DOHH2 (cell line): Measurements from ENCODE around the gene PDK1.

ENCODE experiments used
- H3F3A ChIP-seq: fragments of 200-600 bp; sonication (generic), shearing (Covaris generic); 2 replicates; pipeline ENCODE4 v1.6.0; 2016; ENCODE audit warnings: antibody characterized with exemption, mild to moderate bottlenecking; ENCODE audit not compliant: control insufficient read depth, insufficient read depth
- H3K27ac ChIP-seq: fragments of 200-600 bp; sonication (generic); 2 replicates; pipeline ENCODE4 v1.5.1; 2014; ENCODE audit warnings: low read depth, mild to moderate bottlenecking, low read length, moderate library complexity
- H3K27me3 ChIP-seq: fragments of 200-600 bp; sonication (generic); 2 replicates; pipeline ENCODE4 v1.6.1; 2014; ENCODE audit warnings: mild to moderate bottlenecking, low read length, mixed read lengths; ENCODE audit not compliant: control insufficient read depth
- H3K36me3 ChIP-seq: fragments of 200-600 bp; sonication (generic); 2 replicates; pipeline ENCODE4 v1.6.1; 2014; ENCODE audit warnings: mild to moderate bottlenecking, low read length, moderate library complexity, mixed read lengths; ENCODE audit not compliant: control insufficient read depth
- H3K4me1 ChIP-seq: fragments of 200-600 bp; sonication (generic); 2 replicates; pipeline ENCODE4 v1.6.1; 2014; ENCODE audit warnings: mild to moderate bottlenecking, low read length, mixed read lengths; ENCODE audit not compliant: control insufficient read depth
- H3K4me2 ChIP-seq: fragments of 200-600 bp; sonication (generic); 2 replicates; pipeline ENCODE4 v1.6.0; 2014; ENCODE audit warnings: mild to moderate bottlenecking, low read length, moderate library complexity
- H3K4me3 ChIP-seq: fragments of 200-600 bp; sonication (generic); 2 replicates; pipeline ENCODE4 v1.5.1; 2014; ENCODE audit warnings: mild to moderate bottlenecking, low read length, mixed read lengths
- H3K79me2 ChIP-seq: fragments of 200-600 bp; sonication (generic); 2 replicates; pipeline ENCODE4 v1.6.1; 2014; ENCODE audit warnings: mild to moderate bottlenecking, low read length, mixed read lengths; ENCODE audit not compliant: control insufficient read depth
- H3K9me2 ChIP-seq: fragments of 200-600 bp; sonication (generic); replicated peaks from 2 replicates; pipeline ENCODE4 v1.6.1; 2014; ENCODE audit warnings: mild to moderate bottlenecking, low read length, mixed read lengths; ENCODE audit not compliant: control insufficient read depth
- H3K9me3 ChIP-seq: fragments of 200-600 bp; sonication (generic); 2 replicates; pipeline ENCODE4 v1.6.1; 2014; ENCODE audit warnings: antibody characterized with exemption, low read length, mixed read lengths; ENCODE audit not compliant: control insufficient read depth, insufficient read depth
- H4K20me1 ChIP-seq: fragments of 200-600 bp; sonication (generic); 2 replicates; pipeline ENCODE4 v1.6.0; 2014; ENCODE audit warnings: low read depth, mild to moderate bottlenecking, antibody characterized with exemption, low read length, moderate library complexity; ENCODE audit not compliant: control insufficient read depth, insufficient read depth
- CTCF ChIP-seq: fragments of 200-600 bp; sonication (generic); IDR thresholded peaks from one replicate; pipeline ENCODE4 v1.5.1; 2014; ENCODE audit warnings: antibody characterized with exemption, mild to moderate bottlenecking, low read depth, low read length; ENCODE audit not compliant: poor library complexity, severe bottlenecking
- EZH2phosphoT487 ChIP-seq: fragments of 200-600 bp; sonication (generic); IDR thresholded peaks from 2 replicates; pipeline ENCODE4 v1.6.1; 2017; ENCODE audit warnings: borderline replicate concordance, mild to moderate bottlenecking, antibody characterized with exemption, low read length, moderate library complexity, mixed read lengths

The PDK1 gene

GRCh38 chr2:172642301-172643020 is 86.6 kb downstream of the PDK1 start:
- Histone ChIP-seq H3K4me2 (no peak overlapping the region), H3F3A (no peaks in the 10 kb centered on the region), H3K9me3 (no peaks in the 10 kb centered on the region), H3K9me2 (no peaks in the 10 kb centered on the region), H3K79me2 (no peaks in the 10 kb centered on the region), H4K20me1 (no peaks in the 10 kb centered on the region), H3K4me3 (no peak overlapping the region), H3K36me3 (no peaks in the 10 kb centered on the region), H3K27me3 (no peaks in the 10 kb centered on the region), H3K27ac (no peak overlapping the region), H3K4me1 (no peaks in the 10 kb centered on the region)
- no peak for TF ChIP-seq CTCF

GRCh38 chr2:172643142-172643541 is 87.3 kb downstream of the PDK1 start:
- no peak overlapping the region for H3K4me2 ChIP-seq
- H3K36me3 ChIP-seq: no peaks in the 10 kb centered on the region
- no peaks in the 10 kb centered on the region for H3K4me1 ChIP-seq
- H3F3A ChIP-seq: no peaks in the 10 kb centered on the region
- no peak overlapping the region for H3K27ac ChIP-seq
- no peaks in the 10 kb centered on the region for H3K9me2 ChIP-seq
- H3K9me3 ChIP-seq: no peaks in the 10 kb centered on the region
- H3K4me3 ChIP-seq: no peak overlapping the region
- TF ChIP-seq CTCF (no peak), EZH2phosphoT487 (no peak)
- H3K79me2 ChIP-seq: no peaks in the 10 kb centered on the region
- H3K27me3 ChIP-seq: no peaks in the 10 kb centered on the region
- no peaks in the 10 kb centered on the region for H4K20me1 ChIP-seq

- H3K27me3 ChIP-seq: no peaks in the 10 kb centered on the region
- TF ChIP-seq CTCF (no peak), EZH2phosphoT487 (no peak)
- H3K9me3 ChIP-seq: no peaks in the 10 kb centered on the region
- no peak overlapping the region for H3K4me3 ChIP-seq
- H3K36me3 ChIP-seq: no peaks in the 10 kb centered on the region
- no peaks in the 10 kb centered on the region for H3F3A ChIP-seq
- no peak overlapping the region for H3K27ac ChIP-seq
- no peaks in the 10 kb centered on the region for H3K79me2 ChIP-seq
- no peak overlapping the region for H3K4me2 ChIP-seq
- H4K20me1 ChIP-seq: no peaks in the 10 kb centered on the region
- H3K4me1 ChIP-seq: no peaks in the 10 kb centered on the region
- no peaks in the 10 kb centered on the region for H3K9me2 ChIP-seq
Observed at GRCh38 chr2:172647439-172647838, 91.5 kb downstream of the PDK1 start.
